AG10803 (cell line): Measurements from ENCODE around the gene TFCP2.

Experiments used
- DNase-seq: peaks from one replicate; pipeline ENCODE4 v3.0.0; 2010; ENCODE audit warnings: low read depth
- H3K4me3 ChIP-seq: 2 replicates; pipeline ENCODE4 v1.5.1; 2011; ENCODE audit warnings: mild to moderate bottlenecking, low read length, control low read depth
- CTCF ChIP-seq: conservative IDR thresholded peaks from 2 replicates; pipeline ENCODE4 v1.5.1; 2011; ENCODE audit warnings: mild to moderate bottlenecking, low read length, control low read depth, inconsistent platforms

TFCP2 gene

GRCh38 chr12:51202718-51203117 lies 29.8 kb upstream of the TFCP2 start:
- TF ChIP-seq CTCF, result no peak
- no peak for DNase-seq
- H3K4me3 ChIP-seq, result no peak overlapping the region

- H3K4me3 ChIP-seq, result no peak overlapping the region
- no peak for TF ChIP-seq CTCF
- no peak for DNase-seq
These were observed 27.9 kb upstream of the TFCP2 start for GRCh38 chr12:51200806-51201205.

GRCh38 chr12:51200156-51200555 lies 27.2 kb upstream of the TFCP2 start:
- TF ChIP-seq CTCF, result no peak
- DNase-seq, result no peak
- no peak overlapping the region for H3K4me3 ChIP-seq

- TF ChIP-seq CTCF, result no peak
- no peak overlapping the region for H3K4me3 ChIP-seq
- no peak for DNase-seq
These were observed 26.5 kb upstream of the TFCP2 start for GRCh38 chr12:51199366-51199945.

GRCh38 chr12:51198568-51199365 lies 25.8 kb upstream of the TFCP2 start:
- no peak overlapping the region for H3K4me3 ChIP-seq
- no peak for TF ChIP-seq CTCF
- DNase-seq, result no peak

- H3K4me3 ChIP-seq, result no peak overlapping the region
- no peak for TF ChIP-seq CTCF
- no peak for DNase-seq
These were observed 25.0 kb upstream of the TFCP2 start for GRCh38 chr12:51197736-51198567.
